ENCODE measurements around the gene KCNIP2.

- TF ChIP-seq CTCF (IDR thresholded peaks at IDR 0.05), result no peak
- no peak for TF ChIP-seq POLR2A (IDR thresholded peaks at IDR 0.05)
Measured at GRCh38 chr10:101830322-101831168, 13.1 kb downstream of the KCNIP2 start.

Data from Peyer's patch (tissue), 4 donors.